Measurements from ENCODE around the gene LIPJ. TPM values are rescaled to one million over a fixed set of nuclear protein-coding genes. Genes with fewer than 3 reads are reported as not detected.

Gene LIPJ, protein sequence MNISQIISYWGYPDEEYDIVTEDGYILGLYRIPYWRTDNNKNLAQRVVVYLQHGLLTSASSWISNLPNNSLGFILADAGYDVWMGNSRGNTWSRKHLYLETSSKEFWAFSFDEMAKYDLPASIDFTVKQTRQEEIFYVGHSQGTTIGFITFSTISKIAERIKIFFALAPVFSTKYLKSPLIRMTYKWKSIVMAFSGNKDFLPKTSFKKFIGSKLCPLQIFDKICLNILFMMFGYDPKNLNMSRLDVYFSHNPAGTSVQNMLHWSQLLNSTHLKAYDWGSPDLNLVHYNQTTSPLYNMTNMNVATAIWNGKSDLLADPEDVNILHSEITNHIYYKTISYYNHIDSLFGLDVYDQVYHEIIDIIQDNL
- total RNA-seq: under 0.01 TPM in 1 of 2 replicates, not detected in the other

DNA sequence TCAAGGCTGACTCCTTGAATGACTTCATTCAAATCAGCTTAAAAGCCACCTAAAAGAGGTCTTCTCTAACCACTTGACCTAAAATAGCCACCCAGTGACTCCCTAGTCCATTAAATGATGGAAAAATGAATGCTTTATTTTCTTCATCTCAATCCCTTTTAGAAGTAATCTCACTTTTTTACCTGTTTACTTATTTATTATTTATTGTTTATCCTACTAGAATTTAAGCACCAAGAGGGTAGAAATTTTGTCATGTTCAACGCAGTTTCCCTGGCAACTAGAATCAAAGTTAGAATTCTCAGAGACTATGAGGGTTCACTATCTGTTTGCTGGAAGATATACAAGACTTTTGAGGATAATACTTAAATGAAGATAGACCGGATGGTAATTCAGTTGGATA, at the start of gene LIPJ:
Gene LIPJ (plus strand): TSS at position 301 of the 400 bp plus-strand sequence. CDS start 3,926 bp downstream, outside the sequence.

DNA sequence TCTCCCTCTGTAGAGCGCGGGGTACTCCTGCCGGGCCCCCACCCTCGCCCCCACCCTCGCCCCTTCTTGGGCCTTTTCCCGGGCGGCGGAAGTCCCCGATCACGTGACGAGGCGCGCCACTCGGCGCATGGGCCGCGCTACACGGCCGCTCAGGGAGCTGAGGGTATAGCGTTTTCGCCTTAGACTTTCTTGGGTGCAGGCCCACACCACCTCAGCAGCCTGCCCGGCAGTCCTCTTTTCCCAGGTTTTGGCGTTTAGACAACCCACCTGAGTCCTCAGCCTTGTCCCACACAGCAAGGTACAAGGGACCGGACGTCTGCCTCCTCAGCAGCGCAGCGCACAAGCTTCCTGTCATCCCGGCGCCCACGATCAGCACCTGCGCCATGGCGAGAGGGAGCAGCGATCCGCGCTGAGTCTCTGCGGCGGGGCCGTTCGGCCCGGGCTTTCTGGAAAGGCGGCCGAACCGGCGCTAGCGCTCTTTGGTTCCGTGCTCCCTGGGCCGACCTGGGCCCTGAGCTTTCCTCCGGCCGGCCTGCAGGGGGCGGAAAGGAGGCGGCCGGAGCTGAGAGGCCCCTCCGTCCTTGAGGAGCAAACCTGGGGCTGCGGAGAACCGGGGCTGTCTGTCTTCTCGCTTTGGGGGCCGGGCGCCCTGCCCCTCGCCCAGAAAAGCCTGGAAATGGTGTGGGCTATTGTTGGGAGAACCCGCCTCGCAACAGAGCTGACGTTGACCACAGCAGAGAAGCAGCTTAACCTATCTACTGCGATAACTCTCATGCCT, 3.6 kb upstream of the LIPJ start, which contains the start of gene RNLS:
Gene RNLS (minus strand): TSS at position 513 of the 778 bp plus-strand sequence.

Other genes with a start within 250 kb of the LIPJ start
- 12.4 and 36.5 TPM in 2 replicates for gene RNLS, start 3.4 kb upstream of the LIPJ start, total RNA-seq
- gene LIPF, start 77.7 kb downstream of the LIPJ start, total RNA-seq: not detected in 2 replicates
- gene LIPK, start 119.5 kb downstream of the LIPJ start, total RNA-seq: not detected in 2 replicates
- not detected in 2 replicates for gene LIPN, start 173.3 kb downstream of the LIPJ start, total RNA-seq
- gene LIPM, start 216.0 kb downstream of the LIPJ start, total RNA-seq: not detected in 2 replicates